ENCODE results near the gene TTC38. TPM values are rescaled to one million over a fixed set of nuclear protein-coding genes. Genes with fewer than 3 reads are reported as not detected.
A peak's percentile ranks its signal among the peaks of the same experiment; 100 is the strongest.

The TTC38 gene
- total RNA-seq, 1 donor from 2014 or later, result 25.4 TPM

DNA sequence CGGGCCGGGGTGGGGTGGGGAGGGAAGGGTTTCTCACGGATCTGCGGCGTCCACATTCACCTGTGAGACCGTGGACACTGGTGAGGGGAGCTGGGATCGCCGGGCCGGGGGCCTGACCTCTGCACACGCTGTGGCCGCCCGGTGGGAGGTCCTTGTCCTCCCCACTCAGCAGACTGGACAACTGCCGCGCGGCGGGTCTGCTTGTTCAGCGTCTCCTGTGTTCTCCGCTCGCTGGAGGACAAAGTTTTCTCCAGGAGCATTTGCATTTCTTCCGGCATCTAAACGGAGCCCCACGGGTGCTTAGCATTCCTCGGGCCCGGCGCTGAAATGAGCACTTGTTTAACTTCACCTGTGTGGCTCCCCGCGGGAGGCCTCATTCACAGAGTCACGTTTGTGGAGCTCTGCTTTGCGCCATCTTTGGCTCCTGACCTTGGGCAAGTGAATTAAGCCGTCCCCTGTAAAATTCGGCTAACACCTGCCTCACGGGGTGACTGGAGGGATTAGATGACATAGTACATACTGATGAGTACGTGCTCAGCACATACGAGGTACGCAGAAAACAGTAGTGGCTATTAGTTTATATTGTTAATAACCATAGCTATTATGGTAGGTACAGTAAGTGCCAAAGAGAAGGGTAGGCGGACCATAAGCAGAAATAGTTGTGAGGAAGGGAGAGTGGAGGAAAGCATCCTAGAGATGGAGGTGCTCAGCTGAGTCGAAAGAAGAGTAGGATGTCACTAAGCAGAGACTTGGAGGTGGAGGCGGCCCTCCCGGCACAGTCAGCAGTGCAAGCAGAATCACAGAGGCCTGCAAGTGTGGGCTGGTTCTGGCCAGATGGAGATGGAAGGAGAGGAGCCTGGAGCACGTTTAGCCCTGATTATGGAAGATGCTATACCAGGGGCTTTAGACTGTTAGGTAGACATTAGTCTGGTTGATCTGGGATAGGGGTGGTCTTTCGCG, 68.6 kb downstream of the TTC38 start:
- peak; percentile 15 for DNase-seq
- intact Hi-C loops (cut with micrococcal nuclease), result no loop called here
- TF ChIP-seq, protein P1, sequence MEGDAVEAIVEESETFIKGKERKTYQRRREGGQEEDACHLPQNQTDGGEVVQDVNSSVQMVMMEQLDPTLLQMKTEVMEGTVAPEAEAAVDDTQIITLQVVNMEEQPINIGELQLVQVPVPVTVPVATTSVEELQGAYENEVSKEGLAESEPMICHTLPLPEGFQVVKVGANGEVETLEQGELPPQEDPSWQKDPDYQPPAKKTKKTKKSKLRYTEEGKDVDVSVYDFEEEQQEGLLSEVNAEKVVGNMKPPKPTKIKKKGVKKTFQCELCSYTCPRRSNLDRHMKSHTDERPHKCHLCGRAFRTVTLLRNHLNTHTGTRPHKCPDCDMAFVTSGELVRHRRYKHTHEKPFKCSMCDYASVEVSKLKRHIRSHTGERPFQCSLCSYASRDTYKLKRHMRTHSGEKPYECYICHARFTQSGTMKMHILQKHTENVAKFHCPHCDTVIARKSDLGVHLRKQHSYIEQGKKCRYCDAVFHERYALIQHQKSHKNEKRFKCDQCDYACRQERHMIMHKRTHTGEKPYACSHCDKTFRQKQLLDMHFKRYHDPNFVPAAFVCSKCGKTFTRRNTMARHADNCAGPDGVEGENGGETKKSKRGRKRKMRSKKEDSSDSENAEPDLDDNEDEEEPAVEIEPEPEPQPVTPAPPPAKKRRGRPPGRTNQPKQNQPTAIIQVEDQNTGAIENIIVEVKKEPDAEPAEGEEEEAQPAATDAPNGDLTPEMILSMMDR (IDR thresholded peaks at IDR 0.05; ENCODE audit: borderline replicate concordance), result no peak
- H3K27ac ChIP-seq (replicated peaks), result peak overlapping the region; percentile 96
- H3K27me3 ChIP-seq (ENCODE audit: low read depth), result no peaks in the 10 kb centered on the region
- H3K9me3 ChIP-seq (replicated peaks), result no peaks in the 10 kb centered on the region
- H3K4me1 ChIP-seq, result peaks cover 43% of the 10 kb centered on the region
- H3K4me3 ChIP-seq, result peak overlapping the region; percentile 98
- H3K36me3 ChIP-seq, result peaks cover 36% of the 10 kb centered on the region

DNA sequence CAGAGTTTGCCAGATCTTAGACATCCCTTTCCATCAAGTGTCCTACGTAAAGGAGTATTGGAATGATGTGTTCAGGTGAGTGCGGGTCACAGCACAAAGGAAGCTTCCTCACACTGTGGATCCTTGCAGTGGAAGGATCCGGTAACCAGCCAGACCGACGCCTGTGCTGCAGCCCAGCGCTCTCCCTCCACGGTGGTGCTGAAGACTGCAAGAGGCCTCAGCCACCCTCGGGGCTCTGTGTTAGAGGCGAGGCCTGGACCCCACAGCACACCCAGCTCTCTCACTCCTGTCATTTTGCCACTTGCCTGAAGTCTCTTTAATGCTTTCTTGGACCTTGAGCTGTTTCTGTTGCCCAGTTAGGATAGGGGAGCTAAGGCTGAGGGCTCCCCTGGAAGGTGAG, 70.1 kb downstream of the TTC38 start:
- Histone ChIP-seq H3K4me3 (no peak overlapping the region), H3K4me1 (peaks cover 54% of the 10 kb centered on the region), H3K36me3 (peaks cover 50% of the 10 kb centered on the region), H3K27me3 (ENCODE audit: low read depth) (no peaks in the 10 kb centered on the region), H3K9me3 (replicated peaks) (no peaks in the 10 kb centered on the region), H3K27ac (replicated peaks) (peak overlapping the region; percentile 96)
- peak; percentile 15 for DNase-seq
- TF ChIP-seq, protein P1 (IDR thresholded peaks at IDR 0.05; ENCODE audit: borderline replicate concordance), result no peak
- intact Hi-C loops (cut with micrococcal nuclease), result no loop called here

DNA sequence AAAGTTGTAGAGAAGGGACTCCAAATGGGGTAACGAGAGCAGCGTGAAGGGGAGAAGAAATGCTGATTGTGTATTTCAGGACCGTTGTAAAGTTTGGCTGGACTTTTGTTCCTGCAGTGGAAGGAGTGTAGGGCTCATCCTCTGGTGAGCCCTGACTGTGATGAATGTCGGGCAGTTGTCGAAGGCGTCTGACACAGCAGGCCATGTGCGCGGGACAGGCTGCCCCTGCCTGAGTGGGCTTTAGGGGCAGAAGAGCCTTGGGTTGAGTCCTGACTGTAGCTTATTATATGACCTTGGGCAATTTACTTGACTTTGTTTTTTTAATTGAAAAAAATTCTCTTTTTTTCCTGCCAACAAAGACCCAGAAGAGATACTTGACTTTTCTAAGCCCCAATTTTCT, 70.8 kb downstream of the TTC38 start:
- H3K4me3 ChIP-seq, result no peak overlapping the region
- H3K4me1 ChIP-seq, result peaks cover 55% of the 10 kb centered on the region
- H3K36me3 ChIP-seq, result peaks cover 58% of the 10 kb centered on the region
- intact Hi-C loops (cut with micrococcal nuclease), result no loop called here
- peak; percentile 1 for DNase-seq
- H3K9me3 ChIP-seq (replicated peaks), result no peaks in the 10 kb centered on the region
- H3K27me3 ChIP-seq (ENCODE audit: low read depth), result no peaks in the 10 kb centered on the region
- no peak overlapping the region for H3K27ac ChIP-seq (replicated peaks)
- TF ChIP-seq, protein P1 (IDR thresholded peaks at IDR 0.05; ENCODE audit: borderline replicate concordance), result no peak

DNA sequence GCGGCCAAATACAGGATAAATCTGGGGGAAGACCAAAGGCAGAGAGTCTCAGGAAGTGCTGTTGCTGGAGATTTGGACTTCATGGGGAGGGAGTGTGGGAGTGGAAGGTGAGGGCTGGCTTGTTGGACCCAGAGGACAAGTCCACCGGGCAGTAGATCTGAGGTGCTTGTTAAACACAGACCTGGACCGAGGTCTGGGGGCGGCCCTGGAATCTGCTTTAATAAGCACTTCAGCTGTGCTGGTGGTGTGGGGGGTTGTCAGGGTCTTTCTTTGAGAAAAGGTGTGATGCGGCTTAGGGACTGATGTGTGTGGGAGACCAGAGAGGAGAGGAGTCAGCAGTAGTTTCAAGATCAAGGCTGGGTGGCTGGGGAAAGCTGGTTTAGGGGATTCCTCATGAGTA, 72.1 kb downstream of the TTC38 start:
- Histone ChIP-seq H3K9me3 (replicated peaks) (no peaks in the 10 kb centered on the region), H3K27me3 (ENCODE audit: low read depth) (no peaks in the 10 kb centered on the region), H3K27ac (replicated peaks) (no peak overlapping the region), H3K4me1 (peaks cover 64% of the 10 kb centered on the region), H3K4me3 (no peak overlapping the region), H3K36me3 (peaks cover 71% of the 10 kb centered on the region)
- peak; percentile 10 for DNase-seq
- intact Hi-C loops (cut with micrococcal nuclease), result no loop called here
- TF ChIP-seq, protein P1 (IDR thresholded peaks at IDR 0.05; ENCODE audit: borderline replicate concordance), result no peak

DNA sequence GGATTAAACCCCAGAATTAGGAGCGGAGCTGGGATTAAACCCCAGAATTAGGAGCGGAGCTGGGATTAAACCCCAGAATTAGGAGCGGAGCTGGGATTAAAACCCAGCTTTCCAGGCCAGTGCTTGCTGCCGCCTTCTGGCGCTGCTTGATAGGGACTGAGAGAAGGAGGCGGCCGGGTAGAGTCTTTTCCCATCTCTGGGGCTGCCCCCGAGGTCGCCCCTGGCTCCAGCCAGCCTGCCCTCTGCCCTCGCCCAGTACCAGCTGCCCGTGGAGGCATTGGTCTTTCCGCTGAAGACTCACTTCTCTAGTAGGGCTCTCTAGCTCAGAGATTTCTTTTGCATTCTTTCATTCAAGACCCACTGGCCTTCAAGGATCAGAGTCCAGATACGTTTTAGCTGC, 72.9 kb downstream of the TTC38 start:
- Histone ChIP-seq H3K27me3 (ENCODE audit: low read depth) (no peaks in the 10 kb centered on the region), H3K36me3 (peaks cover 78% of the 10 kb centered on the region), H3K4me1 (peaks cover 64% of the 10 kb centered on the region), H3K4me3 (no peak overlapping the region), H3K9me3 (replicated peaks) (no peaks in the 10 kb centered on the region), H3K27ac (replicated peaks) (peak overlapping the region; percentile 10)
- no peak for DNase-seq
- TF ChIP-seq, protein P1 (IDR thresholded peaks at IDR 0.05; ENCODE audit: borderline replicate concordance), result no peak
- intact Hi-C loops (cut with micrococcal nuclease), result no loop called here

Other genes starting within 250 kb of the TTC38 start
- 101 TPM for gene PPARA, start 117.5 kb upstream of the TTC38 start, total RNA-seq
- 6.4 TPM for gene CDPF1, start 17.7 kb upstream of the TTC38 start, total RNA-seq
- 0.08 TPM for gene PKDREJ, start 4.7 kb upstream of the TTC38 start, total RNA-seq
- gene GTSE1, start 28.9 kb downstream of the TTC38 start, total RNA-seq, result 0.25 TPM
- gene TRMU, start 67.7 kb downstream of the TTC38 start, total RNA-seq, result 42.0 TPM

Measured in left ventricle myocardium inferior (tissue), 1 donor.